NCI-H524 (cell line): ENCODE data around the gene NLE1.
"Not testable (repeated sequence)": the region's sequence is repeated elsewhere in the genome, so short reads cannot be mapped to it uniquely, and the experiment has no call there.

Experiments used
- DNase-seq, 2 experiments: peaks; one replicate each; lab custom pipeline; 2025; lab: John Stamatoyannopoulos, UW

Gene NLE1

GRCh38 chr17:35161281-35161761, 19.2 kb upstream of the NLE1 start:
- DNase-seq, result no peak

DNA sequence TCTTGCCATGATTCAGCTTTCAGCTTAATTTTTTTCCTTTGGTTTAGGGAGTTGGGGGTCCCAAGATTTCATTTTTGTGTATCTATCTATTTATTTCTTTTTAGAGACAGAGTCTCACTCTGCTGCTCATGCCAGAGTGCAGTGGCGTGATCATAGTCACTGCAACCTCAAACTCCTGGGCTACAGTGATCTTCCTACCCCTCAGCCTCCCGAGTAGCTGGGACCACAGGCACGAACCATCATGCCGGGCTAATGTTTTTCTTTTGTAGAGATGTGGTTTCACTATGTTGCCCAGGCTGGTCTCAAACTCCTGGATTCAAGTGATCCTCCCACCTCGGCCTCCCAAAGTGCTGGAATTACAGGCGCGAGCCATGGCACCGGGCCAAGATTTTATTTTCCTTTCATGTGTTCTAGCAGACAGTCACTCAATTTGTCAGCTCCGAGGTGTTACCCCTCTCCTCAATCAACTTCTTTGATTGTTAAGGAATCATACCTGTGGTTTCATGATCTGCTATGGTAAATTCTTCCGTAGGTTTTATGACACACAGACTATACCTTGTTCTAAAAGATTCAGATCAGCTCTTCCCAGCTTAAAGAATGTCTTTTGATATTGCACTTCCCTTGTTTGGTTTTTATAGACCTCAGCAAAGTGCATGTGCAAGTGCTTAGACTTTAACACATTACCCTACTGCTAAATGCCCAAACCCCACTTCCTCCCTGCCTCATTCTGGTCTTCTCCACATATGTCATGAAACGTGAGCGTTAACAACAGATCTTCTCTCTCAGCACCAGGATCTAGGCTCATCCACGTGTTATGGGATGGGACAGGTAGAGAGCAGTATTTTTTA, 18.5 kb upstream of the NLE1 start:
- no peak for DNase-seq

- no peak for DNase-seq
Observed at GRCh38 chr17:35159940-35160339, 17.8 kb upstream of the NLE1 start.

DNA sequence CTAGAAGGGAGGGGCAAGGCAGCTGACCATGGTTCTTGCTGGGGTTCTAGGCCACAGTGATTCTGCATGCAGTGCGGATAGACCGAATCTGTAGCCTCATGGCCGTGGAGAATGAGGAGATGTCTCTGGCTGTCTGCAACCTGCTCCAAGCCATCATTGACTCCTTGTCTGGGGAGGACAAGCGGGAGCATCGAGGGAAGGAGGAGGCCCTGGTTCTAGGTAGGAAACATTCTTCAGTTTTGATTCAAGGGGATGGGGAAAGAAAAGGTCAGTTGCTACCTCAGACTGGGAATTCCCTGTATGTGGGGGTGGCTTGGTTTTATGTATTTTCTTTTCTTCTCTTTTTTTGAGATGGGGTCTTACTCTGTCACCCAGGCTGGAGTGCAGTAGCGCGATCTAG, 13.1 kb upstream of the NLE1 start:
- no peak for DNase-seq

DNA sequence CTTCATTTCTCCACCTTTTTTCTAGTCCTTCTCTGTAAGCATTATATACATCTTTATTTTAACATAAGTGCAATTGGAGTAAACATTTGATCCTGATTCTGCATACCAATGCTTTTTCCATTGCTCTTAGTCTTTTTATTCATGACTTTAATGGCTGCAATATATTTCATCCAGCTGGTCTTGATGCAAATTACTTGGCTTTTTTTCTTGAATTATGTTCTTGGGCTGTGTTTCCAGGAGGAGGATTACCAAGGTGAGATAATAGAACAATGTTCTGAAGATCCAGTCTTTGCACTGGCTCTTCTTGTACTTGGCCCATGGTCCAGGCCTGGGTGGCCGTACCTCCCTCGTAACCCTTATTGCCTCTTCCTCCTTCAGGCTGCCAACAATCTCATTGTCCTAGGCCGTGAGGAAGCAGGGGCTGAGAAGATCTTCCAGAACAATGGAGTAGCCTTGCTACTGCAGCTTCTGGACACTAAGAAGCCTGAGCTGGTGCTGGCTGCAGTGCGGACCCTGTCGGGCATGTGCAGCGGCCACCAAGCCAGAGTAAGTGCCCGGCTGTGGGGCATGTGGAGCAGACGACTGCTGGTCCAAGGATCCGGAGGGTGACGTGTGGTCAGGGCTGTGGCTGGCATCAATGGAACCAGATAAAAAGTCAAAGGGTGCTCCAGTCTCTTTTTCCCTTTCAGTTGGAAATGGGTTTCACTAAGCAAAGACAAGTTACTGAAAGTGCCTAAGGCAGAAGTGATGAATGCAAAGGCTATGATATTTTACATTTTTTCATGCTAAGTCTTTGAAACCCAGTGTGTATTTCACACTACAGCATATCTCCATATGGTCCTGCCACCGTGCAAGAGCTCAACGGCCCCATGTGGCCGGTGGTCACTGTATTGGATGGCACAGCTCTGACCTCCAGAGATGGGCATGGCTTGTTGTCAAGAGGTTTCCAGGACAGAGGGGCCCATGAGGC, 12.4 kb upstream of the NLE1 start:
- DNase-seq, result no peak

GRCh38 chr17:35152421-35153140, 10.5 kb upstream of the NLE1 start:
- DNase-seq, result no peak

GRCh38 chr17:35151080-35151479, 9.0 kb upstream of the NLE1 start:
- not testable (repeated sequence) for DNase-seq

DNA sequence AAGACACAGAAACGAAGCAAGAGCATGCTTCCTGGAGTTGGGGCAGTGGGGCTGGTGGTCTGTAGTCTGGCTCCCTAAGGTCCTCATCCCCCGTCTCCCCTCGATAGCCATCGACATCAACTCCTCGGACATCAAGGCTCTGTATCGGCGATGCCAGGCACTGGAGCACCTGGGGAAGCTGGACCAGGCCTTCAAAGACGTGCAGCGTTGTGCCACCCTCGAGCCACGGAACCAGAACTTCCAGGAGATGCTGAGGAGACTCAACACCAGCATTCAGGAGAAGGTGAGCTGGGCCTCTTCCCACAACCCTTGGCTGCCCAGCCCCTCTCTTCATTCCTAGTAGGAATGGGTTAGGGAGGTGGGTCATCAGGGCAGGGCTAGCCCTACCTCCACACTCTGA, 7.8 kb upstream of the NLE1 start:
- DNase-seq, result no peak

DNA sequence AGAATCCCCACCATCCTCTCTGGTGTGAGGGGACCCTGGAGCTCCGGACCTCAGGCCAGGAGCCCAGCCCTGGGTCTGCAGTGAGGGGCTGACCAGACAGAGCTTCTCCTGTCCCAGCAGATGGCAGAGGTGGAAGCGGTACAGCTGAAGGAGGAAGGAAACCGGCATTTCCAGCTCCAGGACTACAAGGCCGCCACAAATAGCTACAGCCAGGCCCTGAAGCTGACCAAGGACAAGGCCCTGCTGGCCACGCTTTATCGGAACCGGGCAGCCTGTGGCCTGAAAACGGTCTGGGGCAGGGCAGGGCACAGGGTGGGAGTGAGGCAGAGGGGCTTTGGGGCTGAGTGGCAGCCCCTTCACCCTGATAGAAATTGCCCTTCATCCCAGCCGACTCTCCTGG, 6.0 kb upstream of the NLE1 start:
- no peak for DNase-seq

DNA sequence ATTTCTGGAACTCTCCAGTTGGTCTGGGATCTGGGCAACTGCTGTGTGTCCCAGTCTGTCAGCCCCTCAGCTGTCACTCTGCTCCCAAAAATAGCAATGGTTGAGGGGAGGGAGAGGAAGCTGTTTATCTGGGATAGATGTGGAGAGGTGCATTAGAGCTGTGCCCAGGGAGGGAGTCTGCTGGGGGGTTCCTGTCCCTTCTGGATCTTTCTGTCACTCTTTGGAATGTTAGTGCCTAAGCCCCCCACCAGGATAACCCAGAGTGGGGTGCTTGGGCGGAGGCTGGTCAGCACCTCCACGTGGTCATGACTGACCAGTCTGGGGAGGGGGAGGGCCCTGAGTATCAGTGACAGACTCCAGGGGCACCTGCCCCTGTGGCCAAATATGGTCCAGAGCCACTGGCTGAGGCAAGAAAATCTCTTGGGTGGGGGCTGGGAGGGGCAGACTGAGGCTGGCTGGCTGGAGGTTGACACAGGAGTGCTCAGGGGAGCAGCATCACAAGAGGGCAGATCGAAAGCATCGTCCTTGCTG, 5.3 kb upstream of the NLE1 start, which contains the start of gene UNC45B:
TSS of gene UNC45B (plus strand) at position 443 of the 531 bp plus-strand sequence. CDS start 447 bp downstream, outside the sequence.
- no peak for DNase-seq

GRCh38 chr17:35146214-35146833, 4.2 kb upstream of the NLE1 start:
- no peak for DNase-seq

DNA sequence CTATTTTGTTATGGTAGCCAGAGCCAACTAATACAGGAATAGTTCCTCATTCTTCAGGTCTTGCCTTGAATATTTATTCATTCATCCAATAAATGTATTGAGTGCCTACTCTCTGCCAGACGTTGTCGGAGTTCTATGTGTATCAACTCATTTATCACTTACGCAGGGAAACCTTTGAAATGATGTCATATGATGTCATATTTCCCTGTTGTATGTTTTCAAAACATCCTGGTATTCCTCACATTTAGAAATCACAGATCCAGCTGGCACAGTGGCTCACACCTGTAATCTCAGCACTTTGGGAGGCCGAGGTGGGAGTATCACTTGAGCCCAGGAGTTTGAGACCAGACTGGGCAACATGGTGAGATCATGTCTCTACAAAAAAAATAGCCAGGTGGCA, 2.7 kb upstream of the NLE1 start:
- no peak for DNase-seq

- no peak for DNase-seq
Observed at GRCh38 chr17:35142467-35142796, 329 bp upstream of the NLE1 start.

DNA sequence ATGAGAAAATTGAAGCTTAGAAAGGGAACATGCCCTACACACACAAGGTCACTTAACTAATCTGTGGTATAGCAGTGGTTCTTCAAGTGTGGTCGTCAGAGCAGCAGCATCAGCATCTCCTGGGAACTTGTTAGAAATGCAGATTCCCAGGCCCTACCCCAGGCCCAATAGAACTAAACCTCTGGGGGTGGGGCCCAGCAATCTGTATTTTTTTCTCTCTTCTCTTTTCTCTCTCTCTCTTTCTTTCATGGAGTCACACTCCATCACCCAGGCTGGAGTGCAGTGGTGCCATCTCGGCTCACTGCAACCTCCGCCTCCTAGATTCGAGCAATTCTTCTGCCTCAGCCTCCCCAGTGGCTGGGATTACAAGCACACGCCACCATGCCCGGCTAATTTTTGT, 3.9 kb downstream of the NLE1 start:
- no peak for DNase-seq

- DNase-seq, result no peak
Observed at GRCh38 chr17:35135322-35135721, 6.8 kb downstream of the NLE1 start.

DNA sequence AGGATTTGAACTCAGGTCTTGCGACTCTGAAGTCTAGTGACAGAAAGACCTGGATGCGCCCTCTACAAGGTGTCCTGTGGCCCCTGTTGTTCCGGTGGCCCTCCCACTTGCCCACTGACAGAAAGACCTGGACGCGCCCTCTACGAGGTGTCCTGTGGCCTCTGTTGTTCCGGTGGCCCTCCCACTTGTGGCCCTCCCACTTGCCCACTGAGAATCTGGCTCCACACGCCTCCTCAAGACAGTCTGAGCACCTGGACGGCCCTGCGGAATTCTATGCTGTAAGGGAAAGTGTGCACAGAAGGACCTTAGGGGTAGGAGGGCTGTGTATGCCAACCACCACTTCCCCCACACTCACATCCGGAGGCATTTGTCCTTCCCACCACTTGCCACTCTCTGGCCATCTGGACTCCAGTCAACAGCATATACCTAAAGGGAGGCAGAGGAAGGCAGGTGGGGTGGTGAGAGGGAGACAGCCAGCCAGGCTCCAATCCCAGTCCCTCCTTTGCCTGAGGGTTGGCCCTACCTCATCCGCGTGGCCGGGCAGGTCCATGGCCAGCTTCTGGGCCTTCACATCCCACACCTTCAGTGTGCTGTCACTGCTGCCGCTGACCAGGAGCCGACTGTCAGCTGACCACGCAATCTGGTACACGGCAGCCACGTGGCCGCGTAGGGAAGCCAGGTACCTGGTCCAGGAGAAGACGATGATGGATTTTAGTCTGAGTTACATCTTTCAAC, 9.1 kb downstream of the NLE1 start:
- peak; percentile 69 for DNase-seq

DNA sequence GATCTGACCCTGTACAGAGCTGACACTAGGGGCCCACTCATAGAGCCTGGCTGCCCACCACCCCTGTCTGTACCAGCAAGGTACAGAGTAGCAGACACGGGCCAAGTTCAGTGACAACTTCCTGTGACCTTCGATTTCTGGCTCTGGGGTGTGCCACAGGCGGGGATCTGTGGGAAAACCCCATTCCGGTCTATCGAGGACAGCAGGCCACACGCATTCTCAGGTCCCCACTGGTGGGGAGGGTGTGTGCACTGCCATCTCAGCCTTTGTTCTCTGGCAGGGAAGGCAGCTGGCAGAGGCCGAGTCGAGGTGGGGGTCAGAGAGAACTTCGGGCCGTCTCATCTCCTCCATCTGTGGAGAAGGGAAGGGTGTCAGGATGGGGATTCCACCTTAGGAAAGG, 10.0 kb downstream of the NLE1 start:
- no peak for DNase-seq

DNA sequence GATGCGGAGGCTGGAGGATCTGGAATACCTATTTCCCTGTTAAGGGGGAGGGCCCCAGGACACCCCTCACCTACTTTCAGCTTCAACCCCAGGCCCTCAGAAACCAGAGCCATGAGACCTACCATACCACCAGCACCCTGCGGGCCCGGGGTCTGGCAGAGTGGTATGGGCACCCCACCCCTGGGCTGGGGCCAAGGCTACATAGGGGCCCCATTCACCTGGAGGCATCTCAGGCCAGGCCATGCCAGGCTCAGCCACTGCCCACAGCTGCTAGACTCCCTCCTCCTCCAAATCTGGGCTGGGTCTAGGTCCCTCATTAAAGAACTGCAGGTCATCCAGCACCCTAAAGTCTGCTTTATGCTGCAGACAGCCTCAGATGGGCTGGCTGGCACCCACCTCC, 11.7 kb downstream of the NLE1 start:
- DNase-seq, result no peak

GRCh38 chr17:35129973-35130351, 12.1 kb downstream of the NLE1 start:
- DNase-seq, result no peak

- DNase-seq, result no peak
Observed at GRCh38 chr17:35129154-35129972, 12.7 kb downstream of the NLE1 start.
